Measurements from ENCODE around the gene TSPAN17. TPM values are rescaled to one million over a fixed set of nuclear protein-coding genes. Genes with fewer than 3 reads are reported as not detected.

The TSPAN17 gene
- total RNA-seq, 6 experiments from 2014 or later = 10.9 to 20.8 (median 13.6) TPM

GRCh38 chr5:176643491-176644219 lies 3.6 kb upstream of the TSPAN17 start:
- 94% methylated on average over 3 of the region's 11 CpGs for WGBS (ENCODE audit: insufficient coverage, low coverage, low lambda C conversion rate, missing lambda C conversion rate)
- no peak overlapping the region for H3K27ac ChIP-seq
- H3K27me3 ChIP-seq = no peaks in the 10 kb centered on the region
- no peaks in the 10 kb centered on the region for H3K36me3 ChIP-seq
- no peak for ATAC-seq
- no peaks in the 10 kb centered on the region for H3K9me3 ChIP-seq
- DNase-seq = no peak
- TF ChIP-seq, protein P1, sequence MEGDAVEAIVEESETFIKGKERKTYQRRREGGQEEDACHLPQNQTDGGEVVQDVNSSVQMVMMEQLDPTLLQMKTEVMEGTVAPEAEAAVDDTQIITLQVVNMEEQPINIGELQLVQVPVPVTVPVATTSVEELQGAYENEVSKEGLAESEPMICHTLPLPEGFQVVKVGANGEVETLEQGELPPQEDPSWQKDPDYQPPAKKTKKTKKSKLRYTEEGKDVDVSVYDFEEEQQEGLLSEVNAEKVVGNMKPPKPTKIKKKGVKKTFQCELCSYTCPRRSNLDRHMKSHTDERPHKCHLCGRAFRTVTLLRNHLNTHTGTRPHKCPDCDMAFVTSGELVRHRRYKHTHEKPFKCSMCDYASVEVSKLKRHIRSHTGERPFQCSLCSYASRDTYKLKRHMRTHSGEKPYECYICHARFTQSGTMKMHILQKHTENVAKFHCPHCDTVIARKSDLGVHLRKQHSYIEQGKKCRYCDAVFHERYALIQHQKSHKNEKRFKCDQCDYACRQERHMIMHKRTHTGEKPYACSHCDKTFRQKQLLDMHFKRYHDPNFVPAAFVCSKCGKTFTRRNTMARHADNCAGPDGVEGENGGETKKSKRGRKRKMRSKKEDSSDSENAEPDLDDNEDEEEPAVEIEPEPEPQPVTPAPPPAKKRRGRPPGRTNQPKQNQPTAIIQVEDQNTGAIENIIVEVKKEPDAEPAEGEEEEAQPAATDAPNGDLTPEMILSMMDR (IDR thresholded peaks at IDR 0.05) = no peak
- TF ChIP-seq POLR2A (IDR thresholded peaks at IDR 0.05) = no peak
- intact Hi-C loops (cut with DNase I) = no loop called here
- no peak overlapping the region for H3K4me3 ChIP-seq
- peaks cover 0 to 10% (median 3%) of the 10 kb centered on the region in 4 donors for H3K4me1 ChIP-seq

DNA sequence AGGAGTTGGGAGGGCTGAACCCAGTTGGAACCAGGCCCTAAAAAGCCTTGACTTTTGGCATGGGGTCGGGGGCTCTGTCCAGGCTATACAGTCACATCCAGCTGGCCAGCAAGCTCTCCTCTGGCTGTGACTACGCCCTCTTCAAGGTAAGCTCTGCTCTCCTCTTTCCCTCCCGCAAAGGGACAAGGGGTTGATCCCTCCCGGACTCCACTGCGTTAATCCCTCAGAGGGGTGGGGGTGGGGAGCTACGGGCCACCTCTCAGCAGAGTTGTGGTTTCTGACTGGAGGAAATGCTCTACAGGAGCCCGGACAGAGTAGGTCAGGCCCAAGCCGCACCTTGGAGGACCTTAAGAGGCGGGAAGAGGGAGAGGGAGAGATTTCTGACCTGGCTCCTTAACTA lies 3.0 kb upstream of the TSPAN17 start:
- DNase-seq (no peak), ATAC-seq (no peak)
- no peaks in the 10 kb centered on the region for H3K36me3 ChIP-seq
- H3K27me3 ChIP-seq = no peaks in the 10 kb centered on the region
- WGBS (ENCODE audit: insufficient coverage, low coverage, low lambda C conversion rate, missing lambda C conversion rate) = no CpG with 5 or more reads among the region's 9 CpGs
- intact Hi-C loops (cut with DNase I) = no loop called here
- no peak overlapping the region for H3K4me3 ChIP-seq
- peaks cover 0 to 10% (median 3%) of the 10 kb centered on the region in 4 donors for H3K4me1 ChIP-seq
- no peak overlapping the region for H3K27ac ChIP-seq
- TF ChIP-seq, protein P1 (IDR thresholded peaks at IDR 0.05) = no peak
- no peak for TF ChIP-seq POLR2A (IDR thresholded peaks at IDR 0.05)
- no peaks in the 10 kb centered on the region for H3K9me3 ChIP-seq

- no peak for TF ChIP-seq POLR2A (IDR thresholded peaks at IDR 0.05)
- TF ChIP-seq, protein P1 (IDR thresholded peaks at IDR 0.05) = no peak
- Histone ChIP-seq H3K36me3 (no peaks in the 10 kb centered on the region), H3K4me3 (no peak overlapping the region), H3K27me3 (no peaks in the 10 kb centered on the region), H3K27ac (no peak overlapping the region), H3K9me3 (no peaks in the 10 kb centered on the region), H3K4me1 (peaks cover 0 to 10% (median 3%) of the 10 kb centered on the region in 4 donors)
- ATAC-seq (no peak), DNase-seq (no peak)
- intact Hi-C loops (cut with DNase I) = no loop called here
- WGBS (ENCODE audit: insufficient coverage, low coverage, low lambda C conversion rate, missing lambda C conversion rate) = 89% methylated on average over 11 of the region's 22 CpGs
Observed at GRCh38 chr5:176644878-176645670, 2.2 kb upstream of the TSPAN17 start.

- Histone ChIP-seq H3K27ac (peak overlapping the region in 1 of 3 donors; percentile 57), H3K4me3 (no peak overlapping the region), H3K27me3 (no peaks in the 10 kb centered on the region), H3K36me3 (no peaks in the 10 kb centered on the region), H3K9me3 (no peaks in the 10 kb centered on the region), H3K4me1 (peaks cover 0 to 10% (median 3%) of the 10 kb centered on the region in 4 donors)
- TF ChIP-seq, protein P1 (IDR thresholded peaks at IDR 0.05) = no peak
- TF ChIP-seq POLR2A (IDR thresholded peaks at IDR 0.05) = no peak
- intact Hi-C loops (cut with DNase I) = no loop called here
- 100% methylated on average over 1 of the region's 7 CpGs for WGBS (ENCODE audit: insufficient coverage, low coverage, low lambda C conversion rate, missing lambda C conversion rate)
- ATAC-seq (no peak), DNase-seq (no peak)
Observed at GRCh38 chr5:176646049-176646706, 1.1 kb upstream of the TSPAN17 start.

All from right lobe of liver (tissue), 6 donors.